Measurements from ENCODE around the gene NADSYN1.

NADSYN1 gene

DNA sequence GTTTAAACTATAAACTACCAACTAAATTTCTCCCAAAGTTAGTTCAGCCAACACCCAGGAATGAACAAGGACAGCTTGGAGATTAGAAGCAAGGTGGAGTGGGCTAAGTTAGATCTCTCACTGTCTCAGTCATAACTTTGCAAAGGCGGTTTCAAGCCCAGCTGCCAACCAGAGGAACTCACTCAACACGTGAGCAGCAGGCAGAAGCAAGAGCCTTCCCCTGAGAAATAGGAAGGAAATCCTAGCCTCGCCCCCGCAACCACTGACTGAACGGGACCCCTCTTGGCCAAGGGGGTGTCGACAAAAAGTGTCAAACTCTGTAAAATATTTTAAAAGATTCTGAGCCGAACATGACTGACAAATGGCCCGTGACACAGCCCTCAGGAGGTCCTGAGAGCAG is 90.9 kb downstream of the NADSYN1 start (continued):
- TF ChIP-seq ZBTB26 (tag by site-specific recombination; optimal IDR thresholded peaks at IDR 0.05) (no peak), TCF7L2 (IDR thresholded peaks at IDR 0.05; ENCODE audit: borderline replicate concordance, low read depth, low read length) (no peak), ZBTB6 (tag by site-specific recombination; IDR thresholded peaks at IDR 0.05) (no peak), ZNF707 (tag by site-specific recombination; IDR thresholded peaks at IDR 0.05) (no peak), ZNF341 (tag by site-specific recombination; IDR thresholded peaks at IDR 0.05; ENCODE audit: low read depth) (no peak), ZBTB20 (tag by site-specific recombination; IDR thresholded peaks at IDR 0.05) (no peak), ZNF169 (tag by site-specific recombination; IDR thresholded peaks at IDR 0.05) (no peak), ZNF223 (tag by site-specific recombination; IDR thresholded peaks at IDR 0.05) (no peak), BCL11B (tag by site-specific recombination; IDR thresholded peaks at IDR 0.05; ENCODE audit: low read depth) (no peak)

DNA sequence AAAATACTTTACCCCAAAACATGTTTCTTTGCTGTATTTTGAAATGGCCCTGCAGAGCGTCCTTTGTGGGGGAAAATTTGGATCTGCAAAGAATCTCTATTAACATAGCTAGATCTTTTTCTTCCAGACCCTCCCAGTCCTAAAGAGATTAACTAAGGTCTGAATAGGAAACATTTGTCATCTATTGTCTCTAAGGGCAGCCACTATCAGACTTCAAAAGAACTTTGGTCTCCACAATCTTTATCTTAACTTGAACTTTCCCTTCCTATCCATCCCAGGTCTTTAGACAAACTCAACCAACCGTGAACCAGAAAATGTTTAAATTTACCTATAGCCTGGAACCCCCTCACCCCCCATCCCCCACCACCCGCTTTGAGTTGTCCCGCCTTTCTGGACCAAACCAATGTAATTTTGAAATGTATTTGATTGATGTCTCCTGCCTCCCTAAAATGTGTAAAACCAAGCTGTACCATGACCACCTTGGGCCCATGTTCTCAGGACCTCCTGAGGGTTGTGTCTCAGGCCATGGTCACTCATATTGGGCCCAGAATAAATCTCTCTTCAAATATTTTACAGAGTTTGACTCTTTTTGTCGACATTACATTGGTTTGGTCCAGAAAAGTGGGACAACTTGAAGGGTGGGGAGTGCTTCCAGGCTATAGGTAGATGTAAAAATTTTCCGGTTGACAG is 91.7 kb downstream of the NADSYN1 start:
- H3K4me1 ChIP-seq (ENCODE audit: control insufficient read depth, insufficient read depth, low read length), result no peaks in the 10 kb centered on the region
- H3K27ac ChIP-seq (ENCODE audit: extremely low read depth, low read depth, low read length), result no peak overlapping the region
- CTCF ChIA-PET, result no interaction called here
- no peak overlapping the region for H3K4me3 ChIP-seq (ENCODE audit: low read depth, low read length)
- TF ChIP-seq ZNF16 (tag by site-specific recombination; IDR thresholded peaks at IDR 0.05; ENCODE audit: low read depth), result no peak
- TF ChIP-seq ZNF837 (tag by site-specific recombination; IDR thresholded peaks at IDR 0.05), result no peak
- TF ChIP-seq, protein P1, sequence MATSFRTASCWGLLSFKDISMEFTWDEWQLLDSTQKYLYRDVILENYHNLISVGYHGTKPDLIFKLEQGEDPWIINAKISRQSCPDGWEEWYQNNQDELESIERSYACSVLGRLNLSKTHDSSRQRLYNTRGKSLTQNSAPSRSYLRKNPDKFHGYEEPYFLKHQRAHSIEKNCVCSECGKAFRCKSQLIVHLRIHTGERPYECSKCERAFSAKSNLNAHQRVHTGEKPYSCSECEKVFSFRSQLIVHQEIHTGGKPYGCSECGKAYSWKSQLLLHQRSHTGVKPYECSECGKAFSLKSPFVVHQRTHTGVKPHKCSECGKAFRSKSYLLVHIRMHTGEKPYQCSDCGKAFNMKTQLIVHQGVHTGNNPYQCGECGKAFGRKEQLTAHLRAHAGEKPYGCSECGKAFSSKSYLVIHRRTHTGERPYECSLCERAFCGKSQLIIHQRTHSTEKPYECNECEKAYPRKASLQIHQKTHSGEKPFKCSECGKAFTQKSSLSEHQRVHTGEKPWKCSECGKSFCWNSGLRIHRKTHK (tag by site-specific recombination; IDR thresholded peaks at IDR 0.05), result no peak
- no peak for TF ChIP-seq ZBTB6 (tag by site-specific recombination; IDR thresholded peaks at IDR 0.05)
- no peak for TF ChIP-seq ZSCAN23 (tag by site-specific recombination; IDR thresholded peaks at IDR 0.05)
- no peak for TF ChIP-seq HIC1 (tag by site-specific recombination; IDR thresholded peaks at IDR 0.05)
- TF ChIP-seq ZNF335 (tag by site-specific recombination; conservative IDR thresholded peaks at IDR 0.05), result no peak
- TF ChIP-seq ZNF488 (tag by site-specific recombination; IDR thresholded peaks at IDR 0.05), result no peak
- TF ChIP-seq, protein P2, sequence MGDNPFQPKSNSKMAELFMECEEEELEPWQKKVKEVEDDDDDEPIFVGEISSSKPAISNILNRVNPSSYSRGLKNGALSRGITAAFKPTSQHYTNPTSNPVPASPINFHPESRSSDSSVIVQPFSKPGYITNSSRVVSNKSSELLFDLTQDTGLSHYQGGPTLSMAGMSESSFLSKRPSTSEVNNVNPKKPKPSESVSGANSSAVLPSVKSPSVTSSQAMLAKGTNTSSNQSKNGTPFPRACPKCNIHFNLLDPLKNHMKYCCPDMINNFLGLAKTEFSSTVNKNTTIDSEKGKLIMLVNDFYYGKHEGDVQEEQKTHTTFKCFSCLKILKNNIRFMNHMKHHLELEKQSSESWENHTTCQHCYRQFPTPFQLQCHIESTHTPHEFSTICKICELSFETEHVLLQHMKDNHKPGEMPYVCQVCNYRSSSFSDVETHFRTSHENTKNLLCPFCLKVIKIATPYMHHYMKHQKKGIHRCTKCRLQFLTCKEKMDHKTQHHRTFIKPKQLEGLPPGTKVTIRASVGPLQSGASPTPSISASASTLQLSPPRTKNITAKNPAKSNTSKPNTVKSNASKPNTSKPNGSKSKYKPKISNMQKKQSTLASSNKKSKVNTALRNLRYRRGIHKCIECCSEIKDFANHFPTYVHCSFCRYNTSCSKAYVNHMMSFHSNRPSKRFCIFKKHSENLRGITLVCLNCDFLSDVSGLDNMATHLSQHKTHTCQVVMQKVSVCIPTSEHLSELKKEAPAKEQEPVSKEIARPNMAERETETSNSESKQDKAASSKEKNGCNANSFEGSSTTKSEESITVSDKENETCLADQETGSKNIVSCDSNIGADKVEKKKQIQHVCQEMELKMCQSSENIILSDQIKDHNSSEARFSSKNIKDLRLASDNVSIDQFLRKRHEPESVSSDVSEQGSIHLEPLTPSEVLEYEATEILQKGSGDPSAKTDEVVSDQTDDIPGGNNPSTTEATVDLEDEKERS (tag by site-specific recombination; IDR thresholded peaks at IDR 0.05), result no peak
- no peak for TF ChIP-seq ATF2 (tag by site-specific recombination; IDR thresholded peaks at IDR 0.05; ENCODE audit: low read depth)
- no peak for TF ChIP-seq ZNF473 (tag by site-specific recombination; IDR thresholded peaks at IDR 0.05)
- TF ChIP-seq ZNF621 (tag by site-specific recombination; IDR thresholded peaks at IDR 0.05), result no peak
- no peak for TF ChIP-seq ZNF677 (tag by site-specific recombination; IDR thresholded peaks at IDR 0.05)
- no peak for TF ChIP-seq KLF16 (tag by site-specific recombination; IDR thresholded peaks at IDR 0.05)
- no peak for TF ChIP-seq SETDB1 (IDR thresholded peaks at IDR 0.05; ENCODE audit: insufficient read length, low read length)
- H3K9me3 ChIP-seq (ENCODE audit: control insufficient read depth, insufficient read depth, low read depth, low read length), result no peaks in the 10 kb centered on the region
- H3K36me3 ChIP-seq (ENCODE audit: control insufficient read depth in 2 of 2, insufficient read depth in 1 of 2, low read length in 2 of 2), result no peaks in the 10 kb centered on the region
- POLR2A ChIA-PET, result no interaction called here
